HG03108 (cell line): Measurements from ENCODE around the gene TPX2.

ENCODE experiments used
- ATAC-seq: cut with Tn5 transposase; IDR thresholded peaks from one replicate; pipeline ENCODE4 v1.9.1; 2021; ENCODE audit warnings: moderate library complexity; ENCODE audit not compliant: unreplicated experiment

Gene TPX2

GRCh38 chr20:31706607-31707257, 32.4 kb upstream of the TPX2 start:
- no peak for ATAC-seq

- ATAC-seq = no peak
These were observed 31.9 kb upstream of the TPX2 start for GRCh38 chr20:31707258-31707615.

- ATAC-seq = no peak
These were observed 30.9 kb upstream of the TPX2 start for GRCh38 chr20:31707994-31708735.

DNA sequence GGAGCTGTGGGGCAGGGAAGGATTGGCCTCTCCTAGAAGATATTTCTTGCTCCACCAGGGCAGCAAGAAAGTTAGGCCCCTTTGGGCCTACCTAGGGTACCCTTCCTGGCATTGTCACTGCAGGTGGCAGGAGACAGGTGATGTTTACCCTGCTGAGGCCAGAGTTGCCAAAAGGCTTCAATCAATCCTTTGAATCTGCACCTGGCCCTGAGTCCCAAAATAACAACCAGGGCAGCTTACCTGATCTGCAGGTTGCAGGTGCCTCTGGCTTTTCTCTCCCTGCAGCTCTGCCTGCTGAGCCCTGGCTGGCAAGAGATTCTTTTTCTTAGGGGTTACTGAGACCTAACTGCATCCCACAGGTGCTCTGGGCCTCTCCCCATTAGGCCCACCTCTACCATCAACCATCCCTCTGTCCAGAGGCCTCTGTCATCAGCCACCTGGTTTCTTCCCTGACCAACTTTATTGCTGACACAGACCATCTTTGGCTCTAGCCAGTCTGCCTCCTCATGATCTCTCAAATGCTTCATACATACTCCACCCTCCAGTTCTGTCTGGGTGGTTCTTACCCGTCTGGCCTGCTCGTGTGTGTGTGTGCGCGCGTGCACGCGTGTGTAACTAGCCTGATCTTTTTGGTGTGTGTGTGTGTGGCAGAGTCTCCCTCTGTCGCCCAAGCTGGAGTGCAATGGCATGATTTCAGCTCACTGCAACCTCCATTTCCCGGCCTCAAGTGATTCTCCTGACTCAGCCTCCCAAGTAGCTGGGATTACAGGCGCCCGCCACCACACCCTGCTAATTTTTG, 30.2 kb upstream of the TPX2 start:
- no peak for ATAC-seq

GRCh38 chr20:31709939-31710338, 29.2 kb upstream of the TPX2 start:
- ATAC-seq = no peak

- no peak for ATAC-seq
These were observed 28.5 kb upstream of the TPX2 start for GRCh38 chr20:31710423-31711108.

- no peak for ATAC-seq
These were observed 27.6 kb upstream of the TPX2 start for GRCh38 chr20:31711179-31712111.

- no peak for ATAC-seq
These were observed 27.0 kb upstream of the TPX2 start for GRCh38 chr20:31712112-31712553.

- ATAC-seq = no peak
These were observed 26.4 kb upstream of the TPX2 start for GRCh38 chr20:31712564-31713311.

DNA sequence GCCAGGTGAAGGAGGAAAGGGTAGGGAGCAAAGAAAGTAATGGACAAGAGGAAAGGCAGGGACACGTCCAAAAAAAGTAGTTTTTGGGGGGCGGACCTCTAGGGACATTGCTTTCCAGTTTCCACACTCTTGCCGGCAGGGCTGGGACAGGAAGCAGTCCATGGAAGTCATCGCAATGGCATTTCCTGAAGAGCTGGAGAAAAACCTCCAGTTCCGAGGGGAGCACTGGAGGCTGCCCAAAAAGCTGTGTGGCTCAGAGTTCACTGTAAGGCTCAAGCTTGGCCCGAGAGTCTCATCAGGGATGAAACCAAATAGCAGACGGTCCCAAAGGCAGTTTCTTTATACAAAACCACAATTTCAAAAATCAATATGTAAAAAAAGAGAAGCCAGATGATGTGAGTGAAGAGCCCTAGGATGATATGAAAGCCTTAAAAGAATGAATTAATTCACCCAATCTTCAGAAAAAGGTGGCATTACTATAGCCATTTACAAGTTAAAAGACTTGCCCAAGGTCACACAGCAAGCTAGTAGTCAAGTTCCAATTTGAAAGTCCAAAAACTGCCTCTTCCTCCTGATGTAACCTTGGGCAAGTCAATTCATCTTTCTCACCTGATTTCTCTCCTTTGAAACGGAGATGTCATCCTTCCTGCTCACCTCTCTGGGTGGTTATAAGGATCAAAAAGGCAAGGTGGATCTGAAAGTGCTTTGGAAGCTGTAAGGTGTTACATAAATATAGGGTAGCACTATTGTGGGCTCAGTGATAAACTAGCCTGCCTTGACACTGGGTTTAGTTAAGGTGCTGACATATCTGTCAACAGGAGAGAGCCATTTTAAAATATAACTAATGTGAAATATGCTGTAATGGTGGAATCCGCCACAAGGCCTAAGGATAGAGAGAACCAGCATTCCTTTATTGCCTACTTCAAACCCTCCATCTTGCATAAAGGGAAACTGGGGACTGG, 25.5 kb upstream of the TPX2 start:
- ATAC-seq = no peak

DNA sequence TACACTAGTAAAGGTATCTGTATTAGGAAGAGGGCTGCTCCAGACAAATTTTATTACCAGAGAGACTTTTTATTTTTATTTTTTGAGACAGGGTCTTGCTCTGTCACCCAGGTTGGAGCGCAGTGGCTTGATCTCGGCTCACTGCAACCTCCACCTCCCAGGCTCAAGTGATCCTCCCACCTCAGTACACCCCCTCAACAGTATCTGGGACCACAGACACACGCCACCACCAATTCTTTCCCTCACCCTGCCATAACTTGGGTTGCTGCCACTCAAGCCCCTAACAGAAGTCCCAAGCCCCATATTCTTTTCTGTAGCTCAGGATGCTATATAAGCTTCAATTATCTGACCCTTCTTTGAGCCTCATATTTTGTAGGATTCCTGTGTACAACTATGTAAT, 23.3 kb upstream of the TPX2 start:
- ATAC-seq = no peak

DNA sequence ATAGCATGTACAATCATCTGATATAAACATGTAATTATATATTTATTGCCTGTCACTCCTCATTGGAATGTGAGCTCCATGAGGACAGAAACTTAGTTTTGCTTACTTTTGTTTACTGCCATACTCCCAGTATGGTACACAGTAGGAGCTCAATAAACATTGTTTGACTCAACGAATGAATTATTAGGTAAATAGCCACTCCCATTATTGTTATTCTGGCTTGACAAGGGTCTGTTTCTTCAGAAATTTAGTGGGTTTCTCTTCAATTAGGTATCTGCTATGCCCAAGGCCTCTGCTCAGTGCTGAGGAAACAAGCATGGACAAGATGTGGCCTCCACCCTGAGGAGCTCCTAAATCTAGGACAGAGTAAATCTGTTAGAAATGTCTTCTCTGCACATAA, 22.7 kb upstream of the TPX2 start:
- ATAC-seq = no peak

DNA sequence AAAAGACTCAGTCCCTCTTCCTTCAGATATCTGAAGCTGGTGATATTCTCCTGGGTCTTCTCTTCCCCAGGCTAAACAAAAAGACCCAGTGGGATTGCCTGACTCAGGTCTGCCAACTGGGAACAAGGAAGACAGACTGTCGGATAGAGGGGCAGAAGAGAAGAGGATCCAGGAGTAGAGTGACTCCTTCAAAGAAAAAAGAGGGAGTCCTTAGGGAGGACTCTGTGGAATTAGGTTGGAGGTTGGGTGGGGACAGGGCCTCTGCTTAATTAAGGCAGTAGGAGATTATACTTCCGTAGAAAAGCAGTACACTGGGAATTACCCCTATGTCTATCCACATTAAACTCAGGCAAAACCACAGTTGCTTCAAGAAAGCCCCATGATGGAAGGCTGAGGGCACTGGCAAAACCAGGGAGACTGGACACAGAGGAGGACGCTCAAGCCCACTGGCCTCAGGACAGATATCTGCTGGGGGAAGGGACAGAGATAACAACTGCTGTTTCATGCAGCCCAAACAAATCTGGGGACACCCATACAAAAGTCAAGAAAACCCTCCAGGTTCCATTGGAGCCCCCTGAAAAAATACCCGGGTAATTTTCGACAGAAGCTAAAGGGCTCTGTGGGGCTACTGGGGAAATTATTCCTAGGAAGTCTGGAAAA, 22.1 kb upstream of the TPX2 start:
- ATAC-seq = no peak

DNA sequence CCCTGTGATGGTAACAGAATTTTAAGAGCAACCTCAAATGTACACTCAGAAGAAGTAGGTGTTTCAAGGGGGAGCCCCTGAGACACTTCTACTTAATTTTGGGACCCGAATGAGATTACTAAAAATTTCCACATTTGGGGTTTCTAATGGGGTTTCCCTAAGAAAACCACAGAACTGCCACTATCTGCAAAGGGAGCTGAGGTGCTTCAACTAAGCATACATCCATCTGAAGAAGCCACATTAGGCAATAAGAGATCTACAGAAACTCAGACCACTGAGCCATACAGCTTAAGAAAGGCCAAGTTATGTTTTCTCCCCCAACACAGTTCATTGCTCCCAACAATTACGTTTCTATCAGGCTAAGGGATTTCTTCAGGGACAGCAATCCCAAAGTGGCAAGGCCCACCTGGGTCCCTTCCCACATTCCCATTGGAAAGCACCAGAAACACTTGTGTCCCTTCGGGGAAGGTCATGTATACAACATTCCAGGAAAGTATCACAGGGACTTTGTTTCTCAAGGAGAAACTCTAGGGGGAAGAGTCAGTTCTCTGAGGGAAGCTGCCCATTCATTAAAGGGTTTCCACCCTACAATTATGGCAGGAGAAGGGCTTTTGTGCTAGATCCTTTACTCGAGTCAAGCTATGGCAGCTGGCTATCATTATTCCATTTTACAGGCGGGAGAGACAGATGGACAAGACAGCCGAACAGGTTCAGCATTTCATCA, 21.4 kb upstream of the TPX2 start:
- ATAC-seq = peak; percentile 31

GRCh38 chr20:31718952-31719643, 20.0 kb upstream of the TPX2 start:
- ATAC-seq = no peak

DNA sequence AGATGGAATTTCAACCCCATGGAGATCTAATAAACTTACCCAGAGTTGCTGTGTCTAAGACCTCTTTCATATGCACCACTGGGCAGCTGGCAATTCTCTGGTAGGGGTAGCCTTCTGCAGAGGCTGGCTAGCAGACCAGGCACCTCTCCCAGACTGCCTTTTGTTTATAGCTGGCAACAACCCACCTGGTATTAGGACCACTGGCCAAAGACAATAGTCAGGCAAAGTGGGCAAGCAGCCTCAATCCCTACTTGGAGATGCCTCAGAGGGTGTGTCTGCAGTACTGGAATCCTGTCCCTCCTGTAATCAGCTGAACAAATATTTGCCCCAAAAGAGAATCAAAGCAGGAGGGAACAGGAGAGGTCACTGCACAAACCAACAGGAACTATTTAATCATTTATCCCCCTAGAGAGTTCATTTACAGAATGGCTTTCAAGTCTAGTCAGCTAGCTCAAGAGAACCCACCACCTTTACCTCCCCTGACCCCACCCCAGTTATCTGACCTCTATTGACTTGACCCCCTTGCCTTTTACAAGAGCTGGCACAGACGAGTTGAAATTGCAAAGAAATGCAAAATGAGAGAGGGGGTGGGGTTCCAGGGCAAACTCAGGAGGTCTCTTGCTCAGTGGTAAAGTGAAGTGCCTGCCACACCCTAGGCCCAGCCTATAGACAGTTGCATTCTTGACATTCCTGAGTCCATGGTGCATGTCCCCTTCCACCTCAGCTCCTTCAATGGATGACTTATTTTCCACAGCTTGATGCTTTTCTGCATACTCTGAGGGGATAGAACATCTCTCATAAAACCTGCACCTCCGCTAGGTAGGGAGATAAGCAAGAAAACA, 19.2 kb upstream of the TPX2 start:
- no peak for ATAC-seq
